ENCODE data around the gene SLC4A9. TPM values are rescaled to one million over a fixed set of nuclear protein-coding genes. Genes with fewer than 3 reads are reported as not detected.

The SLC4A9 gene
- total RNA-seq, 6 donors from 2014 or later: 0.15 to 0.23 (median 0.17) TPM; not detected in 3

GRCh38 chr5:140388052-140388451 is 28.1 kb downstream of the SLC4A9 start:
- no peak overlapping the region for H3K4me3 ChIP-seq
- no peak for DNase-seq
- no peak for TF ChIP-seq CTCF (IDR thresholded peaks at IDR 0.05)
- no peak for TF ChIP-seq POLR2A (IDR thresholded peaks at IDR 0.05)
- TF ChIP-seq EP300 (IDR thresholded peaks at IDR 0.05): no peak
- H3K9me3 ChIP-seq: no peaks in the 10 kb centered on the region
- WGBS, 2 donors: 89 to 94% methylated on average over 2 of the region's 2 CpGs
- H3K27ac ChIP-seq: no peak overlapping the region
- no peaks in the 10 kb centered on the region for H3K27me3 ChIP-seq
- H3K4me1 ChIP-seq: peaks cover 0 to 8% (median 2%) of the 10 kb centered on the region in 4 donors
- H3K36me3 ChIP-seq: no peaks in the 10 kb centered on the region
- ATAC-seq (ENCODE audit: low FRiP score in 2 of 2): no peak

- no peak for TF ChIP-seq POLR2AphosphoS5 (IDR thresholded peaks at IDR 0.05)
- TF ChIP-seq EP300 (IDR thresholded peaks at IDR 0.05): no peak
- TF ChIP-seq POLR2A (IDR thresholded peaks at IDR 0.05): no peak
- TF ChIP-seq CTCF (IDR thresholded peaks at IDR 0.05): no peak
- Histone ChIP-seq H3K4me1 (peaks cover 0 to 8% (median 2%) of the 10 kb centered on the region in 4 donors), H3K27me3 (no peaks in the 10 kb centered on the region), H3K36me3 (no peaks in the 10 kb centered on the region), H3K9me3 (no peaks in the 10 kb centered on the region), H3K27ac (peak overlapping the region in 1 of 4 donors; percentile 4), H3K4me3 (no peak overlapping the region)
- 47 to 63% methylated on average over 1 of the region's 1 CpG for WGBS, 2 donors
- DNase-seq: peak in 1 of 2 donors; percentile 40
- ATAC-seq (ENCODE audit: low FRiP score in 2 of 2): peak in 1 of 2 donors; percentile 43
Measured at GRCh38 chr5:140391312-140391711, 31.3 kb downstream of the SLC4A9 start.

GRCh38 chr5:140391732-140392131 is 31.7 kb downstream of the SLC4A9 start:
- Histone ChIP-seq H3K27me3 (no peaks in the 10 kb centered on the region), H3K4me3 (no peak overlapping the region), H3K36me3 (no peaks in the 10 kb centered on the region), H3K9me3 (no peaks in the 10 kb centered on the region), H3K4me1 (peaks cover 0 to 8% (median 2%) of the 10 kb centered on the region in 4 donors), H3K27ac (peak overlapping the region in 1 of 4 donors; percentile 4)
- no peak for TF ChIP-seq EP300 (IDR thresholded peaks at IDR 0.05)
- TF ChIP-seq POLR2AphosphoS5 (IDR thresholded peaks at IDR 0.05): no peak
- no peak for TF ChIP-seq CTCF (IDR thresholded peaks at IDR 0.05)
- TF ChIP-seq POLR2A (IDR thresholded peaks at IDR 0.05): no peak
- DNase-seq (peak in 1 of 2 donors; percentile 61), ATAC-seq (ENCODE audit: low FRiP score in 2 of 2) (peak; percentile 8 to 74)
- 73 to 79% methylated on average over 1 of the region's 1 CpG for WGBS, 2 donors

- TF ChIP-seq CTCF (IDR thresholded peaks at IDR 0.05) (no peak), POLR2AphosphoS5 (IDR thresholded peaks at IDR 0.05) (no peak), EP300 (IDR thresholded peaks at IDR 0.05) (no peak), POLR2A (IDR thresholded peaks at IDR 0.05) (no peak)
- no peak for DNase-seq
- Histone ChIP-seq H3K36me3 (no peaks in the 10 kb centered on the region), H3K4me1 (peaks cover 0 to 8% (median 2%) of the 10 kb centered on the region in 4 donors), H3K9me3 (no peaks in the 10 kb centered on the region), H3K4me3 (no peak overlapping the region), H3K27ac (no peak overlapping the region), H3K27me3 (no peaks in the 10 kb centered on the region)
- no peak for ATAC-seq (ENCODE audit: low FRiP score in 2 of 2)
- whole genome bisulfite sequencing, 2 donors: 93 to 95% methylated on average over 2 of the region's 2 CpGs
Measured at GRCh38 chr5:140393738-140394137, 33.7 kb downstream of the SLC4A9 start.

GRCh38 chr5:140398379-140398811 is 38.4 kb downstream of the SLC4A9 start:
- no peaks in the 10 kb centered on the region for H3K9me3 ChIP-seq
- no peak for ATAC-seq (ENCODE audit: low FRiP score in 2 of 2)
- no peak overlapping the region for H3K27ac ChIP-seq

More at GRCh38 chr5:140398379-140398811, 38.4 kb downstream of the SLC4A9 start:
- TF ChIP-seq POLR2AphosphoS5 (IDR thresholded peaks at IDR 0.05) (no peak), CTCF (IDR thresholded peaks at IDR 0.05) (no peak), EP300 (IDR thresholded peaks at IDR 0.05) (no peak), POLR2A (IDR thresholded peaks at IDR 0.05) (no peak)
- H3K4me1 ChIP-seq: peaks cover 11 to 18% (median 12%) of the 10 kb centered on the region in 4 donors
- H3K4me3 ChIP-seq: no peak overlapping the region
- H3K36me3 ChIP-seq: no peaks in the 10 kb centered on the region
- DNase-seq: no peak
- no peaks in the 10 kb centered on the region for H3K27me3 ChIP-seq
